Adrenal gland (tissue), 5 donors: ENCODE measurements around the gene AHNAK2.

Experiments
- CTCF ChIP-seq, 6 experiments: fragments of 450-650 bp in 4 of 6; fragments of 200-600 bp in 2 of 6; sonication (generic) in 1 of 6; IDR thresholded peaks; 1 replicate in 5 of 6; 2 replicates in 1 of 6; pipeline versions ENCODE4 v1.5.1 to v1.8.0; 2016 to 2021; ENCODE audit warnings: antibody characterized with exemption in 6 of 6, mild to moderate bottlenecking in 2 of 6, moderate library complexity in 1 of 6
- POLR2A ChIP-seq, 2 donors: fragments of 450-650 bp; IDR thresholded peaks; one replicate each; pipeline ENCODE4 v1.6.1; 2017; ENCODE audit warnings: antibody characterized with exemption in 2 of 2, mild to moderate bottlenecking in 2 of 2, moderate library complexity in 1 of 2
- donor health status: DM: no; HTN: no; CAD: no.

DNA sequence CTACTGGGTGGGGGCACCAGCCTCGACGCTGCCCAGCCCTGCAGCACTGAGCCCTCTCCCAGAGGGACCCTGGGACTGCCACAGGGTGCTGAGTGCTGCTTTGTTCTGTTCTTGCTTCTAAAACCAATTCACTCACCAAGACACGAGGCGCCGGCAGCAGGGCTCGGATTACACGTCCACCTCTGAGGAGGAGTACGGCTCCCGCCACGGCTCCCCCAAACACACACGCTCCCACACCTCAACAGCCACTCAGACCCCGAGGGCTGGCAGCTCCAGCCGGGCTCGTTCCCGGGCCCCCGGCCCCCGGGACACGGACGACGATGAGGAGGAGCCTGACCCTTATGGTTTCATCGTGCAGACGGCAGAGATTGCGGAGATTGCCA is 88.8 kb downstream of the AHNAK2 start:
- TF ChIP-seq CTCF (IDR thresholded peaks at IDR 0.05), result no peak
- no peak for TF ChIP-seq POLR2A (IDR thresholded peaks at IDR 0.05)
